RWPE1 (cell line): Measurements from ENCODE around the gene FRMD3.

Experiments
- CTCF ChIA-PET: fragments of 350-600 bp; sonication (Branson Sonifier 250); formaldehyde crosslinking; extraction: SDS; loops from one replicate; lab custom pipeline; 2021; lab: Yijun Ruan, JAX
- POLR2A ChIA-PET: fragments of 400-600 bp; formaldehyde crosslinking; extraction: SDS; loops from one replicate; lab custom pipeline; 2020; ENCODE audit warnings: antibody characterized with exemption; ENCODE audit not compliant: low non-redundant PET; lab: Yijun Ruan, JAX
- DNase-seq: peaks from one replicate; pipeline ENCODE4 v3.0.0; 2012; ENCODE audit warnings: low spot score
- H3K27ac ChIP-seq: fragments of 450-650 bp; 2 replicates; pipeline ENCODE4 v1.5.1; 2017
- TF ChIP-seq, protein P1 (sequence below): fragments of 450-650 bp; conservative IDR thresholded peaks from 2 replicates; pipeline ENCODE4 v1.5.1; 2017; ENCODE audit warnings: low read depth, mild to moderate bottlenecking

Gene FRMD3

DNA sequence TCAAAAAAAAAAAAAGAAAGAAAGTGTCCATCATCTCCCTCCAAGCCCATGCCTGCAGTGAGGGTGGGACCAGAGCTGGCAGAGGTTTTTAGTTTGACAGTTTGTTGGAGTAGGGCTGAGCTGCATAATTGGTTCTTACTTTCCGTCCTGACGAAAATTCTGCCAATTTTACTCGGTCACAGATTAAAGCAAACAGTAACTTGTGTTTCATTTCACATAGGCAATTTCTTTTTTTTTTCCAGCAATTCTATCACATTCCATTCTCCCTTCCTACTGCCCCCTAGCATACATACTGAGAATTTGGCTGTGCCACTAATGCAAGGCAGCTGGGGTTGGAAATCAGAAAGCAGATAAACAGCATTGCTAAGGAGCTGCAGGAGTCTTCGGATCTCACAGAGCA lies 132.4 kb downstream of the FRMD3 start:
- no peak overlapping the region for H3K27ac ChIP-seq
- ChIA-PET CTCF (interaction anchor here (0.7 kb wide), 1 partner anchor 32 kb away, joined by 12 read pairs; no protein-coding TSS in a partner anchor), POLR2A (no interaction called here)
- no peak for DNase-seq
- TF ChIP-seq, protein P1, sequence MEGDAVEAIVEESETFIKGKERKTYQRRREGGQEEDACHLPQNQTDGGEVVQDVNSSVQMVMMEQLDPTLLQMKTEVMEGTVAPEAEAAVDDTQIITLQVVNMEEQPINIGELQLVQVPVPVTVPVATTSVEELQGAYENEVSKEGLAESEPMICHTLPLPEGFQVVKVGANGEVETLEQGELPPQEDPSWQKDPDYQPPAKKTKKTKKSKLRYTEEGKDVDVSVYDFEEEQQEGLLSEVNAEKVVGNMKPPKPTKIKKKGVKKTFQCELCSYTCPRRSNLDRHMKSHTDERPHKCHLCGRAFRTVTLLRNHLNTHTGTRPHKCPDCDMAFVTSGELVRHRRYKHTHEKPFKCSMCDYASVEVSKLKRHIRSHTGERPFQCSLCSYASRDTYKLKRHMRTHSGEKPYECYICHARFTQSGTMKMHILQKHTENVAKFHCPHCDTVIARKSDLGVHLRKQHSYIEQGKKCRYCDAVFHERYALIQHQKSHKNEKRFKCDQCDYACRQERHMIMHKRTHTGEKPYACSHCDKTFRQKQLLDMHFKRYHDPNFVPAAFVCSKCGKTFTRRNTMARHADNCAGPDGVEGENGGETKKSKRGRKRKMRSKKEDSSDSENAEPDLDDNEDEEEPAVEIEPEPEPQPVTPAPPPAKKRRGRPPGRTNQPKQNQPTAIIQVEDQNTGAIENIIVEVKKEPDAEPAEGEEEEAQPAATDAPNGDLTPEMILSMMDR = no peak

DNA sequence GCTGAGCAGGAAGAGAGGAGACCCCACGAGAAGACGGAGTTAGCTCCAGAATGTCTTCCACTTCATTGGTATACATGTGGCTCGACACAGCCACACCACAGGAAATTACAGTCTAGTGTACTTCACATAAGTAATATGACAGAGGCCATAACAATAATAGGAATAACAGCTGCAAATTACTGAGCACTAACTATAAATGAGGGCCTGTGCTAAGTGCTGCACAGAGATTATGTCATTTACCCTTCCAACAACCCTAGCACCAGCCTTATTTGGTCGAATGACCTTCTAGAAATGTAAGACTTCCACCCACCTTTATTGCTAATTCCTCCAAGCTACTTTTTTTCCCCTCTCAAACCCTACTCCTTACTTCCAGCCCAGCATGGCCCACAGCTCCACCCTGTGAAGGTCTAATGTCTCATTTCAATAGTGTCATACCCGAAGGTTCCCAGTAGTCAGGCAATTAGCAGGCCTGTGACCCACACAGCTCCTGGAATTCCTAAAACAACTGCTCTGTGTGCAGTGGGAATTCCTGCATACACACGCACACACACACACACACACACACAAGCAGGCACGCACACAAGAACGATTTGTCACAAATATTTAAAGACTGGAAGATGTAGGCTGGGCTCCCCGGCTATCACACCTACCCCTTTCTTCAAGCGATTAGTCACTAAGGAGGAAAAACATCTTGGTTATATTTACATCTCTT lies 134.5 kb downstream of the FRMD3 start:
- POLR2A ChIA-PET = no interaction called here
- CTCF ChIA-PET = no interaction called here
- no peak overlapping the region for H3K27ac ChIP-seq
- TF ChIP-seq, protein P1 = no peak
- no peak for DNase-seq

DNA sequence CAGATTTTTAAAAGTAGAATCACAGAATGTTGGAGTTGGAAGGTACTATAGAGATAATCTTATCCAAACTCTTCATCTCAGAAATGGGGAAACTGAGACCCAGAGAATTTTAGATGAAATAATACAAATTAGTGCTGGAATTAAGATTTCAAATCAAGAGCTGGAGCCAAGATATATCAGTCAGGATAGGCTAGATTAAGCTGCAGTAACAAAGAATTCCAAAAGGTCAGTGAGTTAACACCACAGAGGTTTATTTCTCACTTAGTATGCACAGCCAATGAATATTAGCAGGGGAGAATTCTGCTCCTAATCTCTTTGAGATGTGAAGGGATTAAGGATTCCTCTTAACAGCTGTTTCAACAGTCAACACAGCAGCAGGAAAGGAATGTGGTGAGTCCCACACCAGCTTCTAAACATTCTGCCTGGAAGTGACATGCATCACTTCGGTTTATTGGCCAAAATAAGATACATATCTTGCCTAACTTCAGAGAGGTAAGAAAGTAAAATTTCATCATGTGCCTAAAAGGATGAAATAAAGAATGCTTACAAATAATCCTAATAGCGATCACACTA lies 136.8 kb downstream of the FRMD3 start:
- ChIA-PET POLR2A (no interaction called here), CTCF (no interaction called here)
- DNase-seq = no peak
- H3K27ac ChIP-seq = no peak overlapping the region
- TF ChIP-seq, protein P1 = no peak

DNA sequence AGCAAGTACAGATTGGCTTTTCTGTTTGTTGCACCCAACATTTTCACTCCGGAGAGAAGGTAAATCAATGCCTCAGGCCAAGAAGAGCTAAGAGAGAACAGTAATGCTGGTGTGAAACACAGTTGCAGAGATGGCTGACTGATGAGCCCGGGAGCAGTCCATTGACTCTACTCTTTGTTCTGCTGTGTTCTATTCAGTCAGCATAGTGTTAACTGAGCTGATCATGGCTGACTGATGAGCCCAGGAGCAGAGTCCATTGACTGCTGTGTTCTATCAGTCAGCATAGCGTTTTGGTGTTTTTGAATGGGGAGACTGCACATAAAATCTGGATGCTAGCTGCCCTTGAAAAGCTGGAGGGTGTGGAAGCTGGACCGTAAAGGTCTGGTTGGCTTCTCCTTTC lies 141.4 kb downstream of the FRMD3 start:
- ChIA-PET CTCF (no interaction called here), POLR2A (no interaction called here)

DNA sequence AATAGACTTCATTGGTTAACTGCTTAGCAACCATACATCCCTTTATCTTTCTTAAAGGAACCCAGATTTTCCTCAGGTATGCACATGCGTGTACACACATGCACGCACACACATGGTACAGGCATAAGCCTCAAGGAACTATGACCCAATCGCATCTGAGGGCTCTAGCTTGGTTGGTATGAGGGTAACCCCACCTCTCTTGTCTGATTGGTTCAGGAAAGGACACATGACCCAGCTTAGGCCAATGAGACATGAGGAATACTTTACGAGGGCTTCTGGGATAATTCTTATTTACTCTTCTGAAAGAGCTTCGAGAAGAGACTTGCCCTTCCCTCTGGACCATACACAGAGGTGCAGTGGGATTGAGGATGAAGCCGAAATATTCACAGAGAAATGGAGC lies 141.9 kb downstream of the FRMD3 start:
- POLR2A ChIA-PET = no interaction called here
- no peak for DNase-seq
- no peak overlapping the region for H3K27ac ChIP-seq
- TF ChIP-seq, protein P1 = no peak
- CTCF ChIA-PET = no interaction called here

More for the DNA sequence above, 141.4 kb downstream of the FRMD3 start:
- no peak overlapping the region for H3K27ac ChIP-seq
- TF ChIP-seq, protein P1 = no peak
- DNase-seq = no peak

DNA sequence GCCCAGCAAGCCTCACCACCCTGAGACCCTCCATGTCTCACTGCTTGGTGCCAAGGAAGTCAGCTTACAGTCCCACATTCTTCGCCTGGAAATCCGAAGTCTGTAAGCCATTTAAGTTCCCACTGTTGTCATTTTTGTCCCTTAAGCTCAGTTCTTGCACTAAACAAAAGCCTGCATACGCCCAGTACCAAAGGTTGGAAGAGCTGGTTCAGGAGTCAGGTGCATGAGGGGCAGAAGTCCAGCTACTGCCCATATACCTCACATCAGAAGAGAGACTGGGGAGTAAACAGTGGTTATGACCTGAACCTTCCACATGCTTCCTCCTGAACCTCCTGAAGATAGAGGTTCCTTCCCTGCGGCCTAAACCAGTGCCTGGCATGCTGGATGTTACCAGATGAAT lies 146.0 kb downstream of the FRMD3 start:
- ChIA-PET POLR2A (no interaction called here), CTCF (interaction anchor here (1.0 kb wide), 1 partner anchor 173 kb away, joined by 3 read pairs; no protein-coding TSS in a partner anchor)
- no peak for DNase-seq
- no peak overlapping the region for H3K27ac ChIP-seq
- TF ChIP-seq, protein P1 = no peak
